Thyroid gland (tissue), 4 donors: Measurements from ENCODE around the gene MB. TPM values are rescaled to one million over a fixed set of nuclear protein-coding genes. Genes with fewer than 3 reads are reported as not detected.

Experiments
- DNase-seq, 2 donors: peaks; one replicate each; pipeline ENCODE4 v3.0.0-alpha.2; 2019
- H3K27ac ChIP-seq, 3 donors: fragments of 200-600 bp; sonication (generic); 1 replicate in 2 of 3; 2 replicates in 1 of 3; pipeline ENCODE4 v1.5.1; 2016 to 2019; ENCODE audit warnings: mild to moderate bottlenecking in 1 of 3, moderate library complexity in 1 of 3
- H3K27me3 ChIP-seq: fragments of 200-600 bp; sonication (generic); one replicate; pipeline ENCODE4 v1.5.1; 2019
- H3K36me3 ChIP-seq, 2 donors: fragments of 200-600 bp; sonication (generic); one replicate each; pipeline ENCODE4 v1.5.1; 2016 to 2019
- H3K4me1 ChIP-seq, 2 donors: fragments of 200-600 bp; sonication (generic); one replicate each; pipeline ENCODE4 v1.5.1; 2017 to 2019
- H3K4me3 ChIP-seq, 3 donors: fragments of 200-600 bp; sonication (generic); replicated peaks in 1 of 3; 1 replicate in 2 of 3; 2 replicates in 1 of 3; pipeline ENCODE4 v1.5.1; 2016; ENCODE audit warnings: mild to moderate bottlenecking in 1 of 3
- H3K9me3 ChIP-seq: fragments of 200-600 bp; sonication (generic); one replicate; pipeline ENCODE4 v1.5.1; 2017
- CTCF ChIP-seq, 6 experiments: fragments of 200-600 bp in 3 of 6; fragments of 450-650 bp in 3 of 6; sonication (generic) in 3 of 6; IDR thresholded peaks; one replicate each; pipeline ENCODE4 v1.5.1; 2016 to 2019; ENCODE audit warnings: antibody characterized with exemption in 6 of 6, mild to moderate bottlenecking in 2 of 6, inconsistent platforms in 1 of 6, moderate library complexity in 1 of 6
- POLR2A ChIP-seq, 2 donors: fragments of 450-650 bp; IDR thresholded peaks; one replicate each; pipeline ENCODE4 v1.6.1; 2017; ENCODE audit warnings: antibody characterized with exemption in 2 of 2, mild to moderate bottlenecking in 2 of 2, moderate library complexity in 1 of 2
- WGBS, 2 donors: methylation state at CpG; one replicate each; pipeline ENCODE4 v1.1.5; 2017; 5-methylcytosine and 5-hydroxymethylcytosine counted together
- intact Hi-C: fragments of 100-400 bp; cut with DNase I; formaldehyde crosslinking; loops from one replicate; pipeline ENCODE4 v1.15.1; 2023
- total RNA-seq, 4 donors: library from RNA; depleted of rRNA; stranded (reverse); fragments of >200 nt; gene quantifications; one replicate each; pipeline ENCODE4 v1.2.3, GENCODE V29; 2016

Gene MB
- total RNA-seq, 4 donors from 2014 or later = 0.45 to 1.8 TPM; not detected in 2

- DNase-seq = no peak
These were observed 17.9 kb upstream of the MB start for GRCh38 chr22:35634943-35635540.

GRCh38 chr22:35634015-35634414, 16.9 kb upstream of the MB start:
- TF ChIP-seq CTCF (IDR thresholded peaks at IDR 0.05) (no peak), POLR2A (IDR thresholded peaks at IDR 0.05) (no peak)
- WGBS, 2 donors = 83 to 87% methylated on average over 5 of the region's 5 CpGs
- Histone ChIP-seq H3K4me1 (peaks cover 15 to 27% of the 10 kb centered on the region in 2 donors), H3K36me3 (no peaks in the 10 kb centered on the region), H3K9me3 (no peaks in the 10 kb centered on the region), H3K4me3 (no peak overlapping the region), H3K27me3 (no peaks in the 10 kb centered on the region), H3K27ac (no peak overlapping the region)
- DNase-seq = no peak
- intact Hi-C loops = loop anchor here (10.0 kb wide), 1 partner anchor 431 kb away; no protein-coding TSS in a partner anchor

More at GRCh38 chr22:35634943-35635540, 17.9 kb upstream of the MB start:
- Histone ChIP-seq H3K36me3 (no peaks in the 10 kb centered on the region), H3K4me1 (peaks cover 6 to 17% of the 10 kb centered on the region in 2 donors), H3K9me3 (no peaks in the 10 kb centered on the region), H3K27ac (no peak overlapping the region), H3K27me3 (no peaks in the 10 kb centered on the region), H3K4me3 (no peak overlapping the region)
- TF ChIP-seq CTCF (IDR thresholded peaks at IDR 0.05) (no peak), POLR2A (IDR thresholded peaks at IDR 0.05) (no peak)
- 88 to 94% methylated on average over 3 of the region's 3 CpGs for WGBS, 2 donors
- intact Hi-C loops = loop anchor here (10.0 kb wide), 1 partner anchor 430 kb away; no protein-coding TSS in a partner anchor

GRCh38 chr22:35633520-35633919, 16.4 kb upstream of the MB start:
- Histone ChIP-seq H3K4me3 (no peak overlapping the region), H3K27ac (no peak overlapping the region), H3K27me3 (no peaks in the 10 kb centered on the region), H3K4me1 (peaks cover 17 to 29% of the 10 kb centered on the region in 2 donors), H3K9me3 (no peaks in the 10 kb centered on the region), H3K36me3 (no peaks in the 10 kb centered on the region)
- intact Hi-C loops = loop anchor here (10.0 kb wide), 1 partner anchor 431 kb away; no protein-coding TSS in a partner anchor
- no peak for TF ChIP-seq CTCF (IDR thresholded peaks at IDR 0.05)
- 91% methylated on average over 18 of the region's 18 CpGs for WGBS, 2 donors
- DNase-seq = no peak

GRCh38 chr22:35632935-35633334, 15.8 kb upstream of the MB start:
- Histone ChIP-seq H3K4me1 (peaks cover 17 to 28% of the 10 kb centered on the region in 2 donors), H3K27me3 (no peaks in the 10 kb centered on the region), H3K27ac (no peak overlapping the region), H3K4me3 (no peak overlapping the region), H3K9me3 (no peaks in the 10 kb centered on the region), H3K36me3 (no peaks in the 10 kb centered on the region)
- 78 to 94% methylated on average over 3 of the region's 3 CpGs for WGBS, 2 donors
- no peak for DNase-seq
- intact Hi-C loops = loop anchor here (10.0 kb wide), 1 partner anchor 432 kb away; no protein-coding TSS in a partner anchor
- no peak for TF ChIP-seq CTCF (IDR thresholded peaks at IDR 0.05)
- TF ChIP-seq POLR2A (IDR thresholded peaks at IDR 0.05) = no peak

GRCh38 chr22:35631597-35631996, 14.5 kb upstream of the MB start:
- H3K9me3 ChIP-seq = no peaks in the 10 kb centered on the region
- no peak overlapping the region for H3K27ac ChIP-seq
- WGBS, 2 donors = 78 to 83% methylated on average over 5 of the region's 5 CpGs
- TF ChIP-seq CTCF (IDR thresholded peaks at IDR 0.05) = peak in 3 of 6 experiments; percentile 37 to 50 (median 37)
- TF ChIP-seq POLR2A (IDR thresholded peaks at IDR 0.05) = no peak
- intact Hi-C loops = loop anchor here (10.0 kb wide), 1 partner anchor 433 kb away; no protein-coding TSS in a partner anchor
- H3K4me3 ChIP-seq = no peak overlapping the region
- DNase-seq = peak; percentile 44 to 62
- no peaks in the 10 kb centered on the region for H3K36me3 ChIP-seq
- H3K27me3 ChIP-seq = no peaks in the 10 kb centered on the region
- peaks cover 15 to 24% of the 10 kb centered on the region in 2 donors for H3K4me1 ChIP-seq
